ENCODE results near the gene CTDSP2.

The CTDSP2 gene

GRCh38 chr12:57810450-57810849 lies 36.1 kb downstream of the CTDSP2 start:
- Histone ChIP-seq H3K9ac (ENCODE audit: low read length) (no peak overlapping the region), H3K4me2 (ENCODE audit: low read length) (no peak overlapping the region), H3K4me1 (ENCODE audit: low read length) (no peaks in the 10 kb centered on the region), H4K20me1 (ENCODE audit: insufficient read depth, low read length) (no peaks in the 10 kb centered on the region), H3K27me3 (ENCODE audit: low read depth, low read length) (no peaks in the 10 kb centered on the region), H3K4me3 (ENCODE audit: low read length) (no peak overlapping the region), H3K79me2 (ENCODE audit: low read length) (no peaks in the 10 kb centered on the region), H3K27ac (ENCODE audit: low read length) (no peak overlapping the region), H3K9me3 (ENCODE audit: insufficient read depth, low read length) (no peaks in the 10 kb centered on the region), H3K36me3 (replicated peaks; ENCODE audit: low read depth, low read length) (peaks cover 12% of the 10 kb centered on the region), H2AFZ (ENCODE audit: low read depth, low read length) (no peak overlapping the region)
- no peak for TF ChIP-seq EZH2phosphoT487 (IDR thresholded peaks at IDR 0.05; ENCODE audit: low read depth)
- TF ChIP-seq CTCF (IDR thresholded peaks at IDR 0.05; ENCODE audit: low read depth, low read length): no peak

GRCh38 chr12:57809425-57809824 lies 37.1 kb downstream of the CTDSP2 start:
- H3K9me3 ChIP-seq (ENCODE audit: insufficient read depth, low read length): no peaks in the 10 kb centered on the region
- H3K4me2 ChIP-seq (ENCODE audit: low read length): no peak overlapping the region
- TF ChIP-seq EZH2phosphoT487 (IDR thresholded peaks at IDR 0.05; ENCODE audit: low read depth) (no peak), CTCF (IDR thresholded peaks at IDR 0.05; ENCODE audit: low read depth, low read length) (no peak)
- H3K79me2 ChIP-seq (ENCODE audit: low read length): no peaks in the 10 kb centered on the region
- H3K4me1 ChIP-seq (ENCODE audit: low read length): no peaks in the 10 kb centered on the region
- H3K4me3 ChIP-seq (ENCODE audit: low read length): no peak overlapping the region
- H3K9ac ChIP-seq (ENCODE audit: low read length): no peak overlapping the region
- no peaks in the 10 kb centered on the region for H3K27me3 ChIP-seq (ENCODE audit: low read depth, low read length)
- H2AFZ ChIP-seq (ENCODE audit: low read depth, low read length): no peak overlapping the region
- H3K27ac ChIP-seq (ENCODE audit: low read length): no peak overlapping the region
- no peaks in the 10 kb centered on the region for H4K20me1 ChIP-seq (ENCODE audit: insufficient read depth, low read length)
- peaks cover 12% of the 10 kb centered on the region for H3K36me3 ChIP-seq (replicated peaks; ENCODE audit: low read depth, low read length)

- no peaks in the 10 kb centered on the region for H3K27me3 ChIP-seq (ENCODE audit: low read depth, low read length)
These were observed 38.2 kb downstream of the CTDSP2 start for GRCh38 chr12:57808351-57808750.

GRCh38 chr12:57807285-57807684 lies 39.2 kb downstream of the CTDSP2 start:
- no peaks in the 10 kb centered on the region for H3K27me3 ChIP-seq (ENCODE audit: low read depth, low read length)
- H3K4me2 ChIP-seq (ENCODE audit: low read length): no peak overlapping the region
- no peak overlapping the region for H2AFZ ChIP-seq (ENCODE audit: low read depth, low read length)
- TF ChIP-seq EZH2phosphoT487 (IDR thresholded peaks at IDR 0.05; ENCODE audit: low read depth) (no peak), CTCF (IDR thresholded peaks at IDR 0.05; ENCODE audit: low read depth, low read length) (no peak)
- H3K4me1 ChIP-seq (ENCODE audit: low read length): no peaks in the 10 kb centered on the region
- no peak overlapping the region for H3K9ac ChIP-seq (ENCODE audit: low read length)
- no peaks in the 10 kb centered on the region for H4K20me1 ChIP-seq (ENCODE audit: insufficient read depth, low read length)
- H3K4me3 ChIP-seq (ENCODE audit: low read length): no peak overlapping the region
- H3K36me3 ChIP-seq (replicated peaks; ENCODE audit: low read depth, low read length): peaks cover 12% of the 10 kb centered on the region
- no peak overlapping the region for H3K27ac ChIP-seq (ENCODE audit: low read length)
- H3K79me2 ChIP-seq (ENCODE audit: low read length): no peaks in the 10 kb centered on the region
- H3K9me3 ChIP-seq (ENCODE audit: insufficient read depth, low read length): no peaks in the 10 kb centered on the region

More at GRCh38 chr12:57808351-57808750, 38.2 kb downstream of the CTDSP2 start:
- Histone ChIP-seq H3K27ac (ENCODE audit: low read length) (no peak overlapping the region), H4K20me1 (ENCODE audit: insufficient read depth, low read length) (no peaks in the 10 kb centered on the region), H3K4me1 (ENCODE audit: low read length) (no peaks in the 10 kb centered on the region), H3K79me2 (ENCODE audit: low read length) (no peaks in the 10 kb centered on the region), H3K9ac (ENCODE audit: low read length) (no peak overlapping the region), H2AFZ (ENCODE audit: low read depth, low read length) (no peak overlapping the region), H3K4me3 (ENCODE audit: low read length) (no peak overlapping the region), H3K9me3 (ENCODE audit: insufficient read depth, low read length) (no peaks in the 10 kb centered on the region), H3K36me3 (replicated peaks; ENCODE audit: low read depth, low read length) (peaks cover 12% of the 10 kb centered on the region), H3K4me2 (ENCODE audit: low read length) (no peak overlapping the region)
- no peak for TF ChIP-seq EZH2phosphoT487 (IDR thresholded peaks at IDR 0.05; ENCODE audit: low read depth)
- no peak for TF ChIP-seq CTCF (IDR thresholded peaks at IDR 0.05; ENCODE audit: low read depth, low read length)
